A549 (cell line): ENCODE results near the gene TTC12.

Source experiments
- EP300 ChIP-seq, 2 experiments: fragments of >200 bp; sonication (Bioruptor Twin); formaldehyde crosslinking; IDR thresholded peaks; 2 replicates in 1 of 2; 3 replicates in 1 of 2; pipeline ENCODE4 v1.6.1; 2016 to 2017
- TF ChIP-seq, protein P1 (sequence below): fragments of >200 bp; sonication (Bioruptor Twin); formaldehyde crosslinking; IDR thresholded peaks from 3 replicates; pipeline ENCODE4 v1.5.1; 2016

DNA sequence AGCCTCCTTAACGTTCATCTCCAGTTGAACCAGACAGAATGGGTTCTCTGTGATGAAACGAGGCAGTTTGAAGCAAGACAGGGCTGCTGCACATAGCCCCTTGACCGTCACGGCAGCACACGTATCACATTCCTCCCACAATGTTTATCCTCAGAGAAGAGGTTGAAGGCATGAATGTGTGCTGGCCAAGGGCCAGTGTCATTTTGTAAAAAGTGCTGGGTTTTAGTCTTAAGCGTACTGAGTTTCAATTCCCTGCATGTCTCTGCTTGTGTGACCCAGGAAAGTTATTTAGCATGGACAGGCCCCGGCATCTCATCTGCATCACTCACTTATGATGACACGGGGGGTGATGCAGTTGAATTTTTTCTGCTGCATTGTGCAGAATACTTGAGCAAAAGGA is 31.6 kb downstream of the TTC12 start:
- TF ChIP-seq, protein P1, sequence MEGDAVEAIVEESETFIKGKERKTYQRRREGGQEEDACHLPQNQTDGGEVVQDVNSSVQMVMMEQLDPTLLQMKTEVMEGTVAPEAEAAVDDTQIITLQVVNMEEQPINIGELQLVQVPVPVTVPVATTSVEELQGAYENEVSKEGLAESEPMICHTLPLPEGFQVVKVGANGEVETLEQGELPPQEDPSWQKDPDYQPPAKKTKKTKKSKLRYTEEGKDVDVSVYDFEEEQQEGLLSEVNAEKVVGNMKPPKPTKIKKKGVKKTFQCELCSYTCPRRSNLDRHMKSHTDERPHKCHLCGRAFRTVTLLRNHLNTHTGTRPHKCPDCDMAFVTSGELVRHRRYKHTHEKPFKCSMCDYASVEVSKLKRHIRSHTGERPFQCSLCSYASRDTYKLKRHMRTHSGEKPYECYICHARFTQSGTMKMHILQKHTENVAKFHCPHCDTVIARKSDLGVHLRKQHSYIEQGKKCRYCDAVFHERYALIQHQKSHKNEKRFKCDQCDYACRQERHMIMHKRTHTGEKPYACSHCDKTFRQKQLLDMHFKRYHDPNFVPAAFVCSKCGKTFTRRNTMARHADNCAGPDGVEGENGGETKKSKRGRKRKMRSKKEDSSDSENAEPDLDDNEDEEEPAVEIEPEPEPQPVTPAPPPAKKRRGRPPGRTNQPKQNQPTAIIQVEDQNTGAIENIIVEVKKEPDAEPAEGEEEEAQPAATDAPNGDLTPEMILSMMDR: no peak
- no peak for TF ChIP-seq EP300 (IDR thresholded peaks at IDR 0.05)
